NB4 (cell line): ENCODE results near the gene FHOD1.

Source experiments
- CTCF ChIP-seq: IDR thresholded peaks from one replicate; pipeline ENCODE4 v1.5.1; 2012; ENCODE audit warnings: low read depth, low read length
- POLR2A ChIP-seq: IDR thresholded peaks from 2 replicates; pipeline ENCODE4 v1.6.1; 2011; ENCODE audit warnings: mild to moderate bottlenecking; ENCODE audit not compliant: insufficient read length; ENCODE audit errors: extremely low read depth

DNA sequence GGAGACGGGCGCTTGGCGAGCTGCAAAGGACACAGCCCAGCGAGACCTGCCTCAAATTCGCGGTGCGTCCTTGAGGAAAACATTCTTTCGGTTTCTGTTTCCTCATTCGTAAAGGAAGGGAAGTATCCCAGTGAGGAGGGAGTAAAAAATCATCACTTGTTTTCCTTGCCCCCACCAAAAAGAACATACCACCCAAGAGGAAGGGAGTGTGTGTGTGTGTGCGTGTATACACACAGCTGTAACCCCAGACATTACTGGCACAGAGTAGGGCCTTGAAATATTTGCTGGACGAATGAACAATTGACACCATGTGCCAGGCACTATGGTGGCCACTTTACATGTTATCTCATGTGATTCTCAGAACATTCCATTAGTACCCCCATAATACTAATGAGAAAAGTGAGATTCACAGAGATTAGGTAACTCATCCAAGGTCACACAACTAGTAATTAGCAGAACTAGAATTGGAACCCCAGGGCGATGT is 61.6 kb downstream of the FHOD1 start:
- no peak for TF ChIP-seq CTCF
- TF ChIP-seq POLR2A = no peak
